ENCODE data around the gene SF3B2. TPM values are rescaled to one million over a fixed set of nuclear protein-coding genes. Genes with fewer than 3 reads are reported as not detected.

The SF3B2 gene
- total and polyA plus RNA-seq, 9 of the 15 experiments (the other 6 are each of a cell fraction or from before 2014, with no cell fraction given) = 58.3 to 248 (median 157) TPM

DNA sequence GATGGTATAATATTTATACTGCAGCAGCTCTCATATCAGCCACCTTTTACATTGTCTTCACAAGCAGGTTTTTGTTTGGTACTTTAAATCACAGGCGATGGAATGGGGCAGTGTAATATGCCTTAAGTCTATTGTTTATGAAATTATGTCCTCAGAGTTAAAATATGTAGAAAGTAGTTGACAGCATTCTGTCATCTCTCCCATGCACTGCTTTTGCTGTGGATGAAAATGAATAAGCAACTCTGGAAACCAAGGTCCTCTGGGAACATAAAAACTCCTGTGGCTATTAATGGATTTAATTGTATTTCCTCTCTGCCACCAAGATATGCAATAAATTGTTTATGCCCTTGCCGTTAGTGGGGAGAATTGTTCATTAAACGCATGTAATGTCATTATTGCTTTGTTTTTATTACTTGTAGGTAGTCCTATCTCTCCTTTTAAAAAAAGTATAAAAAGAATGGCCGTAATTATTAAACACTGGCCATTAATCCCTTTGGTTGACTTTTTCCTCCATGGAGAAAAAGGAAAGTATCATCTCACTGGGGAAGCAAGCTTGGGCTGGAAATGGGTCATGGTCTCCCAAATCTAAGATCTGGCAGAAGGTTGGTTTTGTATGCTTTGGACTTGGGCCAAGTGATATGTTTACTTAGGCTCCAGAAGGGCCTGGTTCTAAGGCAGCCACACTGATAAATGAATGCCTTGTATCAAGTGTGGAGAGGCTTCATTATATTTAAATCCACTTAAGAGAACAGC lies 31.0 kb downstream of the SF3B2 start:
- peaks cover 61% of the 10 kb centered on the region for H3K79me2 ChIP-seq (ENCODE audit: control insufficient read depth, insufficient read depth, low read length)
- no TSS peak for BruUV-seq (replicated peaks)
- TF ChIP-seq TAL1 (IDR thresholded peaks at IDR 0.05) = peak; percentile 52
- TF ChIP-seq, protein P1, sequence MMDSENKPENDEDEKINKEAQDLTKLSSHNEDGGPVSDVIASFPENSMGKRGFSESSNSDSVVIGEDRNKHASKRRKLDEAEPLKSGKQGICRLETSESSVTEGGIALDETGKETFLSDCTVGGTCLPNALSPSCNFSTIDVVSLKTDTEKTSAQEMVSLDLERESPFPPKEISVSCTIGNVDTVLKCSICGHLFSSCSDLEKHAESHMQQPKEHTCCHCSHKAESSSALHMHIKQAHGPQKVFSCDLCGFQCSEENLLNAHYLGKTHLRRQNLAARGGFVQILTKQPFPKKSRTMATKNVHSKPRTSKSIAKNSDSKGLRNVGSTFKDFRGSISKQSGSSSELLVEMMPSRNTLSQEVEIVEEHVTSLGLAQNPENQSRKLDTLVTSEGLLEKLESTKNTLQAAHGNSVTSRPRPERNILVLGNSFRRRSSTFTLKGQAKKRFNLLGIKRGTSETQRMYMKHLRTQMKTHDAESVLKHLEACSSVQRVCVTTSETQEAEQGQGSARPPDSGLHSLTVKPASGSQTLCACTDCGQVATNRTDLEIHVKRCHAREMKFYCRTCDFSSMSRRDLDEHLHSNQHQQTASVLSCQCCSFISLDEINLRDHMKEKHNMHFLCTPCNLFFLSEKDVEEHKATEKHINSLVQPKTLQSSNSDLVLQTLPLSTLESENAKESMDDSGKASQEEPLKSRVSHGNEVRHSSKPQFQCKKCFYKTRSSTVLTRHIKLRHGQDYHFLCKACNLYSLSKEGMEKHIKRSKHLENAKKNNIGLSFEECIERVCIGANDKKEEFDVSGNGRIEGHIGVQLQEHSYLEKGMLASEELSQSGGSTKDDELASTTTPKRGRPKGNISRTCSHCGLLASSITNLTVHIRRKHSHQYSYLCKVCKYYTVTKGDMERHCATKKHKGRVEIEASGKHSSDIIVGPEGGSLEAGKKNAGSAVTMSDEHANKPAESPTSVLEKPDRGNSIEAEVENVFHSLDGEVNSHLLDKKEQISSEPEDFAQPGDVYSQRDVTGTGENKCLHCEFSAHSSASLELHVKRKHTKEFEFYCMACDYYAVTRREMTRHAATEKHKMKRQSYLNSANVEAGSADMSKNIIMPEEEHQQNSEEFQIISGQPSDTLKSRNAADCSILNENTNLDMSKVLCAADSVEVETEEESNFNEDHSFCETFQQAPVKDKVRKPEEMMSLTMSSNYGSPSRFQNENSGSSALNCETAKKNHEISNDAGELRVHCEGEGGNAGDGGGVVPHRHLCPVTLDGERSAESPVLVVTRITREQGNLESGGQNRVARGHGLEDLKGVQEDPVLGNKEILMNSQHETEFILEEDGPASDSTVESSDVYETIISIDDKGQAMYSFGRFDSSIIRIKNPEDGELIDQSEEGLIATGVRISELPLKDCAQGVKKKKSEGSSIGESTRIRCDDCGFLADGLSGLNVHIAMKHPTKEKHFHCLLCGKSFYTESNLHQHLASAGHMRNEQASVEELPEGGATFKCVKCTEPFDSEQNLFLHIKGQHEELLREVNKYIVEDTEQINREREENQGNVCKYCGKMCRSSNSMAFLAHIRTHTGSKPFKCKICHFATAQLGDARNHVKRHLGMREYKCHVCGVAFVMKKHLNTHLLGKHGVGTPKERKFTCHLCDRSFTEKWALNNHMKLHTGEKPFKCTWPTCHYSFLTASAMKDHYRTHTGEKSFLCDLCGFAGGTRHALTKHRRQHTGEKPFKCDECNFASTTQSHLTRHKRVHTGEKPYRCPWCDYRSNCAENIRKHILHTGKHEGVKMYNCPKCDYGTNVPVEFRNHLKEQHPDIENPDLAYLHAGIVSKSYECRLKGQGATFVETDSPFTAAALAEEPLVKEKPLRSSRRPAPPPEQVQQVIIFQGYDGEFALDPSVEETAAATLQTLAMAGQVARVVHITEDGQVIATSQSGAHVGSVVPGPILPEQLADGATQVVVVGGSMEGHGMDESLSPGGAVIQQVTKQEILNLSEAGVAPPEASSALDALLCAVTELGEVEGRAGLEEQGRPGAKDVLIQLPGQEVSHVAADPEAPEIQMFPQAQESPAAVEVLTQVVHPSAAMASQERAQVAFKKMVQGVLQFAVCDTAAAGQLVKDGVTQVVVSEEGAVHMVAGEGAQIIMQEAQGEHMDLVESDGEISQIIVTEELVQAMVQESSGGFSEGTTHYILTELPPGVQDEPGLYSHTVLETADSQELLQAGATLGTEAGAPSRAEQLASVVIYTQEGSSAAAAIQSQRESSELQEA (IDR thresholded peaks at IDR 0.05; ENCODE audit: low read depth) = no peak
- no peak for TF ChIP-seq ZEB2 (IDR thresholded peaks at IDR 0.05)
- TF ChIP-seq SMARCC2 (IDR thresholded peaks at IDR 0.05; ENCODE audit: low read depth) = 0 out of 2 replicates have a peak, but pooled peaks have one; percentile 52
- TF ChIP-seq, protein P2, sequence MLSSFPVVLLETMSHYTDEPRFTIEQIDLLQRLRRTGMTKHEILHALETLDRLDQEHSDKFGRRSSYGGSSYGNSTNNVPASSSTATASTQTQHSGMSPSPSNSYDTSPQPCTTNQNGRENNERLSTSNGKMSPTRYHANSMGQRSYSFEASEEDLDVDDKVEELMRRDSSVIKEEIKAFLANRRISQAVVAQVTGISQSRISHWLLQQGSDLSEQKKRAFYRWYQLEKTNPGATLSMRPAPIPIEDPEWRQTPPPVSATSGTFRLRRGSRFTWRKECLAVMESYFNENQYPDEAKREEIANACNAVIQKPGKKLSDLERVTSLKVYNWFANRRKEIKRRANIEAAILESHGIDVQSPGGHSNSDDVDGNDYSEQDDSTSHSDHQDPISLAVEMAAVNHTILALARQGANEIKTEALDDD (IDR thresholded peaks at IDR 0.05) = peak; percentile 15; the same call in 1 of the 2 replicates
- TF ChIP-seq, protein P3, sequence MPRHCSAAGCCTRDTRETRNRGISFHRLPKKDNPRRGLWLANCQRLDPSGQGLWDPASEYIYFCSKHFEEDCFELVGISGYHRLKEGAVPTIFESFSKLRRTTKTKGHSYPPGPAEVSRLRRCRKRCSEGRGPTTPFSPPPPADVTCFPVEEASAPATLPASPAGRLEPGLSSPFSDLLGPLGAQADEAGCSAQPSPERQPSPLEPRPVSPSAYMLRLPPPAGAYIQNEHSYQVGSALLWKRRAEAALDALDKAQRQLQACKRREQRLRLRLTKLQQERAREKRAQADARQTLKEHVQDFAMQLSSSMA (CRISPR knock-in tag; IDR thresholded peaks at IDR 0.05) = no peak
- peak in 1 of 2 experiments; percentile 39; a peak in 1 of 4 replicates for TF ChIP-seq KDM1A (IDR thresholded peaks at IDR 0.05)
- TF ChIP-seq CBX5 (IDR thresholded peaks at IDR 0.05; ENCODE audit: borderline replicate concordance, low read depth) = no peak
- peak; percentile 97 for TF ChIP-seq NFIC (IDR thresholded peaks at IDR 0.05)
- 0 out of 2 replicates have a peak, but pooled peaks have one; percentile 27 for TF ChIP-seq ZFX (CRISPR knock-in tag; IDR thresholded peaks at IDR 0.05)
- no peak for TF ChIP-seq TSC22D4 (tag; IDR thresholded peaks at IDR 0.05)
- 0 out of 2 replicates have a peak, but pooled peaks have one; percentile 37 for TF ChIP-seq L3MBTL2 (IDR thresholded peaks at IDR 0.05)

More for the DNA sequence above, 31.0 kb downstream of the SF3B2 start:
- CTCF ChIA-PET (ENCODE audit: low intra/inter-chr PET ratio) = no interaction called here
- in situ Hi-C loops (cut with MboI) (no loop called here), intact Hi-C loops (cut with micrococcal nuclease) (loop anchor here (1.0 kb wide), 1 partner anchor 38 kb away; no protein-coding TSS in a partner anchor)
- Histone ChIP-seq H4K20me1 (replicated peaks; ENCODE audit: control insufficient read depth, insufficient read depth, low read length) (0 out of 2 replicates have a peak, but pooled peaks cover 3% of the 10 kb centered on the region), H3K4me3 (no peak overlapping the region), H3K4me2 (ENCODE audit: insufficient read depth, low read length) (peak overlapping the region; percentile 6; the same call in 1 of the 2 replicates), H3K9me1 (ENCODE audit: control insufficient read depth, insufficient read depth, low read length) (no peaks in the 10 kb centered on the region), H3K36me3 (ENCODE audit: control insufficient read depth, insufficient read depth, low read length) (no peaks in the 10 kb centered on the region), H3K9me3 (replicated peaks; ENCODE audit: control insufficient read depth, insufficient read depth, low read depth, low read length) (no peaks in the 10 kb centered on the region), H3K4me1 (replicated peaks in 1 of 2; ENCODE audit: control insufficient read depth in 2 of 2, insufficient read depth in 2 of 2, low read length in 2 of 2) (peaks cover 13 to 46% of the 10 kb centered on the region in 2 experiments), H2AFZ (ENCODE audit: low read depth, low read length) (no peak overlapping the region), H3K27me3 (ENCODE audit: control insufficient read depth in 2 of 2, insufficient read depth in 2 of 2, low read length in 2 of 2) (no peaks in the 10 kb centered on the region), H3K9ac (ENCODE audit: insufficient read depth in 1 of 2, low read depth in 2 of 2, low read length in 2 of 2) (no peak overlapping the region), H3K27ac (ENCODE audit: extremely low read depth, low read depth, low read length) (no peak overlapping the region)
- FAIRE-seq (peak; percentile 78), DNase-seq (ENCODE audit: extremely low read depth in 1 of 4, low spot score in 3 of 4) (peak in 3 of 4 experiments; percentile 19 to 83 (median 75)), ATAC-seq (peak; percentile 77)
- POLR2A ChIA-PET = interaction anchor here (0.6 to 1.8 kb wide), 3 partner anchors 10 to 57 kb away, joined by 3 to 8 read pairs (median 4); no protein-coding TSS in a partner anchor
- WGBS (ENCODE audit: insufficient coverage, low coverage, missing lambda C conversion rate) = 28% methylated on average over 4 of the region's 4 CpGs

Measured in K562 (cell line).